Glomerular endothelial cell (primary cell): Measurements from ENCODE around the gene UBE3B. TPM values are rescaled to one million over a fixed set of nuclear protein-coding genes. Genes with fewer than 3 reads are reported as not detected.

Source experiments
- DNase-seq: peaks from one replicate; pipeline ENCODE4 v3.0.0-alpha.2; 2011; ENCODE audit warnings: low read depth, low spot score; ENCODE audit errors: extremely low read depth
- total RNA-seq: library from RNA; depleted of rRNA; stranded (reverse); fragments of >200 nt; gene quantifications from 2 replicates; pipeline ENCODE4 v1.2.3, GENCODE V29; 2015

Gene UBE3B
- total RNA-seq, 1 donor from 2014 or later = 59.6 TPM

GRCh38 chr12:109525279-109525585 is 47.8 kb downstream of the UBE3B start:
- no peak for DNase-seq

- DNase-seq = no peak
Observed at GRCh38 chr12:109527489-109528123, 50.2 kb downstream of the UBE3B start.

- DNase-seq = no peak
Observed at GRCh38 chr12:109529691-109530640, 52.5 kb downstream of the UBE3B start.

- no peak for DNase-seq
Observed at GRCh38 chr12:109531411-109531810, 54.0 kb downstream of the UBE3B start.

GRCh38 chr12:109532721-109533486 is 55.5 kb downstream of the UBE3B start:
- DNase-seq = no peak

- DNase-seq = no peak
Observed at GRCh38 chr12:109533487-109533740, 56.0 kb downstream of the UBE3B start.

GRCh38 chr12:109534456-109534855 is 57.0 kb downstream of the UBE3B start:
- DNase-seq = no peak

GRCh38 chr12:109535231-109535862 is 57.9 kb downstream of the UBE3B start:
- DNase-seq = no peak

- no peak for DNase-seq
Observed at GRCh38 chr12:109535863-109536250, 58.4 kb downstream of the UBE3B start.

- DNase-seq = no peak
Observed at GRCh38 chr12:109537136-109537535, 59.7 kb downstream of the UBE3B start.

GRCh38 chr12:109538191-109538863 is 60.9 kb downstream of the UBE3B start:
- DNase-seq = no peak

- no peak for DNase-seq
Observed at GRCh38 chr12:109539508-109539907, 62.1 kb downstream of the UBE3B start.

GRCh38 chr12:109540526-109541412 is 63.3 kb downstream of the UBE3B start:
- no peak for DNase-seq

GRCh38 chr12:109541413-109541726 is 63.9 kb downstream of the UBE3B start:
- DNase-seq = no peak

GRCh38 chr12:109542014-109542413 is 64.6 kb downstream of the UBE3B start:
- DNase-seq = no peak

- DNase-seq = no peak
Observed at GRCh38 chr12:109542876-109543275, 65.4 kb downstream of the UBE3B start.

- DNase-seq = no peak
Observed at GRCh38 chr12:109544955-109545531, 67.6 kb downstream of the UBE3B start.

GRCh38 chr12:109545826-109546225 is 68.4 kb downstream of the UBE3B start:
- no peak for DNase-seq

- DNase-seq = no peak
Observed at GRCh38 chr12:109547286-109547685, 69.9 kb downstream of the UBE3B start.

- no peak for DNase-seq
Observed at GRCh38 chr12:109548258-109548657, 70.8 kb downstream of the UBE3B start.
